WI38 (cell line): ENCODE results near the gene HIGD2B.
"Not testable (repeated sequence)": the region's sequence is repeated elsewhere in the genome, so short reads cannot be mapped to it uniquely, and the experiment has no call there.

ENCODE experiments used
- H3K4me3 ChIP-seq: 2 replicates; pipeline ENCODE4 v1.5.1; 2011; ENCODE audit warnings: low read depth, mild to moderate bottlenecking, control low read depth, low read length
- TF ChIP-seq, protein P1 (sequence below): IDR thresholded peaks from 2 replicates; pipeline ENCODE4 v1.5.1; 2012; ENCODE audit warnings: low read depth, mild to moderate bottlenecking, control low read depth, low read length

The HIGD2B gene, protein sequence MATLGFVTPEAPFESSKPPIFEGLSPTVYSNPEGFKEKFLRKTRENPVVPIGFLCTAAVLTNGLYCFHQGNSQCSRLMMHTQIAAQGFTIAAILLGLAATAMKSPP

DNA sequence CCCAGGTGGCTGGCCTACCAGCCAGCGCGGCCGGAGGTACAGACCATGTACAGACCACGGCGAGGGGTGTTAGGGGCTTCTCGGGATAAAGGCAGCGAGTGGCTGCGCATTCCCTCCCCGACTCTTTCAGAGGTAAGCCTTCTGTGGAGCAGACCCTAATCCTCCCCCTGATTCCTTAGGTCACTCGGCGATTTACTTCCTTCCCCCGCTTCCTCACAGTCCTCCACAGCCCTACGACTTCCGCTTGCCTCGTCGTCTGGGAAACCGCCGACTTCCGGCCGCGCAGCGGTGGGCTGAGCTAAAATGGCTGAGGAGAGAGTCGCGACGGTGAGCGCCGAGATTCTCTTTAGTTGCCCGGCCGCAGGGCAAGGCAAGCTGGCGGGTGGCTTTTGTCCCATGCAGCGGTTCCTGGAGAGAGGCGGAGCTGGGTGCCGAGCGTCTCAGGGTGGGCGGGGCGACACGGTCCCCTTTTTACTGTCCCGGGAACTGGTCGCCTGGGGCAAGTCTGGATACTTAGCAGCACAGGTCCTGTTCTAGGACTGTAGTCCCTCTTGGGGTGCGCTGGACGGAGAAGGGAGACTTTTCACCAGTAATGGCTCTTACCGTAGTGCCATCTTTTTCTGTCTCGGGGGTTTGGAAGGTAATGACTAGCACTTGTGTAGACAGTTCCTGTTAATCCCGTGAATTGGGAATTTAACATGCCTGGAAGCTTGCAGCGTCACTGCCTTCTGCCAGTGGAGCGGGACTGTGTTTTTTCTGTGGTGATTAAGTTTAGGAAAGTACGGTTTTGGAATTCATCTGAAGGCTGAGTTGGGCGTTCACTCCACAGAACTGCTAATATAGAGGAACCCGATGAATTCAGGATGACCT lies at the start of gene HIGD2B, which contains the start of gene BBS4:
HIGD2B (minus strand) TSS at position 258 of the 870 bp plus-strand sequence. CDS start 9,808 bp downstream, outside the sequence.
BBS4 (plus strand) TSS at position 283 of the 870 bp plus-strand sequence; CDS start at position 304, 21 bp downstream.
- TF ChIP-seq, protein P1, sequence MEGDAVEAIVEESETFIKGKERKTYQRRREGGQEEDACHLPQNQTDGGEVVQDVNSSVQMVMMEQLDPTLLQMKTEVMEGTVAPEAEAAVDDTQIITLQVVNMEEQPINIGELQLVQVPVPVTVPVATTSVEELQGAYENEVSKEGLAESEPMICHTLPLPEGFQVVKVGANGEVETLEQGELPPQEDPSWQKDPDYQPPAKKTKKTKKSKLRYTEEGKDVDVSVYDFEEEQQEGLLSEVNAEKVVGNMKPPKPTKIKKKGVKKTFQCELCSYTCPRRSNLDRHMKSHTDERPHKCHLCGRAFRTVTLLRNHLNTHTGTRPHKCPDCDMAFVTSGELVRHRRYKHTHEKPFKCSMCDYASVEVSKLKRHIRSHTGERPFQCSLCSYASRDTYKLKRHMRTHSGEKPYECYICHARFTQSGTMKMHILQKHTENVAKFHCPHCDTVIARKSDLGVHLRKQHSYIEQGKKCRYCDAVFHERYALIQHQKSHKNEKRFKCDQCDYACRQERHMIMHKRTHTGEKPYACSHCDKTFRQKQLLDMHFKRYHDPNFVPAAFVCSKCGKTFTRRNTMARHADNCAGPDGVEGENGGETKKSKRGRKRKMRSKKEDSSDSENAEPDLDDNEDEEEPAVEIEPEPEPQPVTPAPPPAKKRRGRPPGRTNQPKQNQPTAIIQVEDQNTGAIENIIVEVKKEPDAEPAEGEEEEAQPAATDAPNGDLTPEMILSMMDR = no peak
- peak within 1 kb of the TSS; percentile 87 for H3K4me3 ChIP-seq

DNA sequence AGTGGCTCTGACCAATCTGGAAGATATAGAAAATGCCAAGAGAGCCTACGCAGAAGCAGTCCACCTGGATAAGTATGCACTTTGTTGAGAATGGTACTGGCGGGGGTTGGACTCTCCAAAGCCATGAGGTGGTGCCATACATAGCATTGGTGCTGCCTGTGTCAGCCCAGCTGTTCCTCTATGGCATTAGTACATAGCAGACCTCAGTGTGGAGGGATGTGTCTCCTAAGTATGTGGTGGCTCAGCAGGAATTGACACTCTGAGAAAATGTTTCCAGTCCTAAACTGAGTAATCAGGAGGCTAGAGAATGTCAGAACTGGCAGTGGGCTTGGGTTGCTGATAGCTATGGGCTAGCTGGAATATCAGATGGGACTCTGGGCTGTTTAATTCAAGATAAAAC lies 49.1 kb upstream of the HIGD2B start:
- TF ChIP-seq, protein P1 = no peak
- no peak overlapping the region for H3K4me3 ChIP-seq

DNA sequence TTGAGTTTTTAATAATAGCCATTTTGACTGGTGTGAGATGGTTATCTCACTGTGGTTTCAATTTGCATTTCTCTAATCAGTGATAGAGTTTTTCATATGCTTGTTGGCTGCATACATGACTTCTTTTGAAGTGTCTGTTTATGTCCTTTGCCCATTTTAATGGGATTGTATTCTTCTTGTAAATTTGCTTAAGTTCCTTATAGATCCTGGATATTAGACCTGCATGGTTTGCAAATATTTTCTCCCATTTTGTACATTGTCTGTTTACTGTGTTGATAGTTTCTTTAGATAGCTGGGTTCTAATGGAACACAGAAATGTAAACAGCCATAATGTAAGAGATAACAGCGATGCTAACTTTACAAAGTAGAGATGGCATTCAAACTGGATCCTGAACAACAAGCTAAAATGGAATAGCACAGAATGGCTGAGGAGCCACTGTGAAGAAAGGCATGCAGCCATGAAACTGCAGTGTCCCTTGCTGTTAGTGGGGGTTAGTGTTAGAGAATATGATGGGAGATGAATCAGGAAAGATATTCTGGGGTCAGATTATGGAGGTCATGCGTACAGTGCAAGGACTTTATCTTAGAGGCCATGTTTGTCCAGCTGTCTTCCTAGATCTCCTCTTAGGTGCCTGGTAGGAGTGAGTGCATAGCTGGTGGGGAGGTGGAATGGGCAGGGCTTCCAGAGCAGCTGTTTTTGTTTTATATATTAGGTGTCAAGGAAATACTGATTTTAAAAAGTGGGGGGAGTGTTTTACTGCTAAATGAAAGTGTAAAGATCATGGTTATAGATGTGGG lies 48.2 kb upstream of the HIGD2B start:
- TF ChIP-seq, protein P1 = no peak
- no peak overlapping the region for H3K4me3 ChIP-seq

DNA sequence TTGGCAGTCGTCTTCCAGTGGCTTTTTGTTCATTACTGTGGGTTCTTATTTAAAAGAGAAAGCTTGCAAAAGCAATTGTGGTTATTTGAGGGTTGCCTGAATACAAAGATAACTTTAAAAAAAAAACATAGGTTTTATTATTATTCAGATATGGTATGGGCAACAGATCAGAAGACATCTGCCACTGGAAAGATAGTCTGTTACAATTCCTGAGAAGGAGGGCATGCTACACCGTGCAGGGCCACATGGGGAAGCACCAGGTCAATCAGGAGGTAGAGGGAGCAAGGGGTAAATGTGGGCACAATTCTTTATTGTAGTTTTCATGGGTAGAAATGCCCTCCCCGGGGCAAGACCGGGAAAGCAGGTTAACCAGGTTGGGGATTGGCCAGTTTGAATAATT lies 46.5 kb upstream of the HIGD2B start:
- TF ChIP-seq, protein P1 = no peak; the same call in 1 of the 2 replicates

DNA sequence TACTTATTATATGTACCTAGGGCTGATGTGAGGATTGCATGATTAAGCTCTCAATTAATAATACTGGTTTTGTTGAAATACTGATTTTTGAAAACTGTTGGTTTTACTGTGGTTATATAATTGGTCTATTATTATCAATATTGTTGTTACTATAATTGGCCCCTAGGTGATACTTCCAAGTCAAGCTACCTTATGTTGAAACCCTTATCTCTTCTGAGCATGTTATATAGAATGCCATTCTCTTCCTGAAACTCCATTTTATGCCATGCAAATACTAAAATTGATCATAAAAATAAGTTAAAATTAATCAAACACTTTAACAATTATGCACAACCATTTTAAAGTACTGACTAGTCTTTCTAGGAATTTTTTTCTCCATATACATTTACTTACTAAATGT lies 46.1 kb upstream of the HIGD2B start:
- no peak overlapping the region for H3K4me3 ChIP-seq
- TF ChIP-seq, protein P1 = no peak

More for the DNA sequence above, 46.5 kb upstream of the HIGD2B start:
- no peak overlapping the region for H3K4me3 ChIP-seq

DNA sequence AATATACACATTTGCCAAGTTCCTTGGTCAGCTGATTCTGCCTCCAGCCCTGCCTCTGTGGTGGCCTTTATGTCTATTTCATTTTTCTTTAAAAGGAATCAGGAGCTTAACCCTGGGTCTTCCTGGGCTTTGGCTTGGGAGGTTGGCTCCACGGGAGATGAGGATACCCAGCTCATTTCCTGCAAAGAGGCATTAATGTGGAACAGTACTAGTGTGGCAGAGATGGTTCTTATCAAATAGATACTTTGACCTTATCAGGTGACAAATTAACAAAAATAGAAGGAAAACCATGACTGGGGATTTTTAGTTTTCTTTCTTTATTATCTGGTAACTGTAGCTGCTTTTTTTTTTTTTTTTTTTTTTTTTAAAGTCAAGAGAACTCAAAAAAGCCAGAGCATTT lies 42.8 kb upstream of the HIGD2B start:
- TF ChIP-seq, protein P1 = no peak
- no peak overlapping the region for H3K4me3 ChIP-seq

DNA sequence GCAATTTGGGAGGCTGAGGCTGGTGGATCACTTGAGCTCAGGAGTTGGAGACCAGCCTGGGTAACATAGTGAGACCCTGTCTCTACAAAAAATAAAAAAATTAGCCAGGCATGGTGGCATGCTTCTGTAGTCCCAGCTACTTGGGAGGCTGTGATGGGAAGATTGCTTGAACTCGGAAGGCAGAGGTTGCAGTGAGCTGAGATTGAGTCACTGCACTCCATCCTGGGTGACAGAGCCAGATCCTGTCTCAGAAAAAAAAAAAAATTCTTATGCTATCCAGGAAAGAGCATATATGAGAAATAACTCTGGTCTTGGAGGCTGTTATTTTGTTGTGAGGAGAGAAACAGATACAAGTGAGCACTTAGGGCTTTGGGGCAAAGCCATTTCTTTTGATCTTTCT lies 42.3 kb upstream of the HIGD2B start:
- H3K4me3 ChIP-seq = not testable (repeated sequence)
